ENCODE results near the gene MTURN. TPM values are rescaled to one million over a fixed set of nuclear protein-coding genes. Genes with fewer than 3 reads are reported as not detected.

MTURN gene
- total and polyA plus RNA-seq, 2 donors (not counting 3 experiments of a cell fraction or from before 2014, with no cell fraction given) = 4.9 to 6.6 TPM

DNA sequence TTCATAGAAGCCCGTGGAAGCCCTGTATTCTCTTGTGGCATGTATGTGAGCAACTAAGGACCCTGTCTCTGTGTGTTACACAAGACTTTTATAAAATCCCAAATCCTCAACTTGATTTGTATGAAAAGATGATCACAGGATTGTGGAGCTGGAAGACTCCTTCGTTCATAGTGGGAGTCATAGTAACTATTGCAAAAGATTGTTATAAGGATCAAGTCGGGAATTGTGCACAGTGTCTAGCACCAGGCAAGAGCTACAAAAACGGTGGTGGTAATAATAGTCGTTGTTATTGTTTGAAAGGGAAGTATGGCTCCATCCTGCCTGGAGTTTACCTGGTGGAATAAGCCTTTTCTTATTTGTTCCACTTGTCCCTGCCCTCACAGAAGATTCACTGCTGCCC lies 42.8 kb upstream of the MTURN start:
- no peak for DNase-seq (ENCODE audit: low read depth, low spot score)
- Histone ChIP-seq H3K79me2 (ENCODE audit: control insufficient read depth, insufficient read depth, low read length) (no peaks in the 10 kb centered on the region), H2AFZ (ENCODE audit: low read depth, low read length) (no peak overlapping the region), H3K36me3 (ENCODE audit: control insufficient read depth in 2 of 2, extremely low read depth in 1 of 2, insufficient read depth in 2 of 2, low read length in 2 of 2) (no peaks in the 10 kb centered on the region), H3K9me1 (replicated peaks; ENCODE audit: control insufficient read depth, extremely low read depth, insufficient read depth, low read length) (no peaks in the 10 kb centered on the region), H3K4me2 (ENCODE audit: insufficient read depth, low read length) (no peak overlapping the region), H3K27ac (ENCODE audit: insufficient read depth, low read depth, low read length) (no peak overlapping the region), H3K27me3 (ENCODE audit: control insufficient read depth in 2 of 2, insufficient read depth in 2 of 2, low read length in 2 of 2) (no peaks in the 10 kb centered on the region), H3K4me3 (replicated peaks in 1 of 3; ENCODE audit: insufficient read depth in 1 of 3, low read depth in 1 of 3, low read length in 3 of 3) (no peak overlapping the region), H4K20me1 (replicated peaks; ENCODE audit: control insufficient read depth, extremely low read depth, insufficient read depth, low read length) (no peaks in the 10 kb centered on the region), H3K9ac (replicated peaks; ENCODE audit: extremely low read depth, insufficient read depth, low read length) (no peak overlapping the region), H3K9me3 (replicated peaks; ENCODE audit: control insufficient read depth, insufficient read depth, low read length) (no peaks in the 10 kb centered on the region), H3K4me1 (ENCODE audit: control insufficient read depth, extremely low read depth, insufficient read depth, low read length) (peaks cover 11% of the 10 kb centered on the region)
- TF ChIP-seq CTCF (IDR thresholded peaks at IDR 0.05; ENCODE audit: extremely low read depth in 1 of 2, insufficient read depth in 1 of 2, low read depth in 1 of 2, low read length in 2 of 2) (no peak), GATA2 (IDR thresholded peaks at IDR 0.05; ENCODE audit: insufficient read depth, insufficient read length, low read depth, low read length) (no peak), MYC (IDR thresholded peaks at IDR 0.05; ENCODE audit: low read depth, low read length) (no peak), EZH2 (IDR thresholded peaks at IDR 0.05; ENCODE audit: borderline replicate concordance, low read depth, low read length, severe bottlenecking) (no peak), POLR2A (IDR thresholded peaks at IDR 0.05; ENCODE audit: low read depth, low read length) (no peak), POLR2AphosphoS5 (IDR thresholded peaks at IDR 0.05; ENCODE audit: insufficient read depth, low read depth, low read length) (no peak)
- BruUV-seq (replicated peaks) = no TSS peak
- ChIA-PET POLR2A (no interaction called here), CTCF (interaction anchor here (1.4 kb wide), 1 partner anchor 18 kb away, joined by 6 read pairs; no protein-coding TSS in a partner anchor)
- no peak for FAIRE-seq
- intact Hi-C loops (cut with micrococcal nuclease) = no loop called here
- dilution Hi-C loops (cut with MboI; ENCODE audit: extremely low pct_ligation_motif_present, low sequenced_read_pairs) = no loop called here

DNA sequence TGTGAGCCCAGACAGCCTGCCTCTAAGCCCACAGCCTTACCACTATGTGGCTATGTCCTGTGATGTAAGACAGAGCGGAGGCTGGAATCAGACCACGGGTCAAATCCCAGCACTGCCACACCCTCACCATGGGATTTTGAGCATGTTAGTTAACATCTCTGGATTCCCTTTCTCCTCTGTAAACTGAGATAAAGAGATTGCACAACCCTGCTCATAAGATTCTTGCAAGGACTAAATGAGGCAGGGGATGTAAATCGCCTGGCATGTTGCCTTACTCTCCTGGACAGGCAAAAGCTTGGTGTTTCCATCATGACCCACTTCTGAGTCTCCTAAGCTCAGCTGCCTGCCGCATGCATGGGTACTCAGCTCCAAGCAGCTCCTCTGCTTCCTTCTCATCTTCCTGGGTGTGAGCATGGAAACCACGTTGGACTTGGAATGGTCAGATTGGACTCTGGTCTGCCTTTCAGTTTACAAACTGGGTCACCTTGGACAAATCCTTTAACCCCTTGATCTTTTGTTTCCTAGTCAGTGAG lies 41.3 kb upstream of the MTURN start:
- Histone ChIP-seq H3K4me3 (replicated peaks in 1 of 3; ENCODE audit: insufficient read depth in 1 of 3, low read depth in 1 of 3, low read length in 3 of 3) (no peak overlapping the region), H3K27ac (ENCODE audit: insufficient read depth, low read depth, low read length) (no peak overlapping the region), H3K27me3 (ENCODE audit: control insufficient read depth in 2 of 2, insufficient read depth in 2 of 2, low read length in 2 of 2) (no peaks in the 10 kb centered on the region), H3K9me3 (replicated peaks; ENCODE audit: control insufficient read depth, insufficient read depth, low read length) (no peaks in the 10 kb centered on the region), H3K36me3 (ENCODE audit: control insufficient read depth in 2 of 2, extremely low read depth in 1 of 2, insufficient read depth in 2 of 2, low read length in 2 of 2) (no peaks in the 10 kb centered on the region), H2AFZ (ENCODE audit: low read depth, low read length) (no peak overlapping the region), H3K9me1 (replicated peaks; ENCODE audit: control insufficient read depth, extremely low read depth, insufficient read depth, low read length) (no peaks in the 10 kb centered on the region), H3K9ac (replicated peaks; ENCODE audit: extremely low read depth, insufficient read depth, low read length) (no peak overlapping the region), H3K4me1 (ENCODE audit: control insufficient read depth, extremely low read depth, insufficient read depth, low read length) (peaks cover 11% of the 10 kb centered on the region), H3K79me2 (ENCODE audit: control insufficient read depth, insufficient read depth, low read length) (no peaks in the 10 kb centered on the region), H4K20me1 (replicated peaks; ENCODE audit: control insufficient read depth, extremely low read depth, insufficient read depth, low read length) (no peaks in the 10 kb centered on the region), H3K4me2 (ENCODE audit: insufficient read depth, low read length) (no peak overlapping the region)
- FAIRE-seq (no peak), DNase-seq (ENCODE audit: low read depth, low spot score) (no peak)
- ChIA-PET POLR2A (no interaction called here), CTCF (no interaction called here)
- dilution Hi-C loops (cut with MboI; ENCODE audit: extremely low pct_ligation_motif_present, low sequenced_read_pairs) (no loop called here), intact Hi-C loops (cut with micrococcal nuclease) (no loop called here)
- TF ChIP-seq CTCF (IDR thresholded peaks at IDR 0.05; ENCODE audit: extremely low read depth in 1 of 2, insufficient read depth in 1 of 2, low read depth in 1 of 2, low read length in 2 of 2) = no peak
- TF ChIP-seq GATA2 (IDR thresholded peaks at IDR 0.05; ENCODE audit: insufficient read depth, insufficient read length, low read depth, low read length) = no peak
- TF ChIP-seq MAX (IDR thresholded peaks at IDR 0.05; ENCODE audit: insufficient read depth, insufficient read length) = no peak
- no peak for TF ChIP-seq EZH2 (IDR thresholded peaks at IDR 0.05; ENCODE audit: borderline replicate concordance, low read depth, low read length, severe bottlenecking)
- no peak for TF ChIP-seq MYC (IDR thresholded peaks at IDR 0.05; ENCODE audit: low read depth, low read length)
- TF ChIP-seq FOS (IDR thresholded peaks at IDR 0.05; ENCODE audit: borderline replicate concordance, insufficient read depth, low read length) = no peak
- no peak for TF ChIP-seq POLR2A (IDR thresholded peaks at IDR 0.05; ENCODE audit: low read depth, low read length)
- TF ChIP-seq JUN (IDR thresholded peaks at IDR 0.05; ENCODE audit: borderline replicate concordance, insufficient read depth, insufficient read length, low read depth) = no peak
- no peak for TF ChIP-seq POLR2AphosphoS5 (IDR thresholded peaks at IDR 0.05; ENCODE audit: insufficient read depth, low read depth, low read length)
- no TSS peak for BruUV-seq (replicated peaks)

All from endothelial cell of umbilical vein (primary cell).